Measurements from ENCODE around the gene SCO2. TPM values are rescaled to one million over a fixed set of nuclear protein-coding genes. Genes with fewer than 3 reads are reported as not detected.

The SCO2 gene
- total and polyA plus RNA-seq, 4 donors = 0.40 to 7.3 (median 3.9) TPM

Other genes starting within 250 kb of the SCO2 start
- 10 to 100 TPM; 41.1 to 65.5 TPM for gene PLXNB2, start 218.0 kb downstream of the SCO2 start, total RNA-seq
- 10 to 100 TPM; 96.6 to 97.3 TPM for gene PLXNB2, start 218.0 kb downstream of the SCO2 start, polyA plus RNA-seq (ENCODE audit: insufficient read length in 2 of 2)
- 10 to 100 TPM in 1 of 2 donors, 1 to 10 TPM in 1; 9.1 to 12.7 TPM for gene DENND6B, start 198.6 kb downstream of the SCO2 start, total RNA-seq
- 10 to 100 TPM; 41.3 to 45.7 TPM for gene DENND6B, start 198.6 kb downstream of the SCO2 start, polyA plus RNA-seq (ENCODE audit: insufficient read length in 2 of 2)
- gene PPP6R2, start 182.3 kb downstream of the SCO2 start, total RNA-seq = 10 to 100 TPM; 42.9 to 63.4 TPM
- 10 to 100 TPM; 71.5 to 84.9 TPM for gene PPP6R2, start 182.3 kb downstream of the SCO2 start, polyA plus RNA-seq (ENCODE audit: insufficient read length in 2 of 2)
- 10 to 100 TPM; 51.0 to 64.3 TPM for gene SBF1, start 50.6 kb downstream of the SCO2 start, total RNA-seq
- 100 to 1,000 TPM; 116 to 118 TPM for gene SBF1, start 50.6 kb downstream of the SCO2 start, polyA plus RNA-seq (ENCODE audit: insufficient read length in 2 of 2)
- under 1 TPM; 0.06 to 0.10 TPM for gene ADM2, start 44.1 kb downstream of the SCO2 start, total RNA-seq
- under 1 TPM; 0.11 to 0.15 TPM for gene ADM2, start 44.1 kb downstream of the SCO2 start, polyA plus RNA-seq (ENCODE audit: insufficient read length in 2 of 2)
- gene MIOX, start 38.7 kb downstream of the SCO2 start, total RNA-seq = not detected
- gene MIOX, start 38.7 kb downstream of the SCO2 start, polyA plus RNA-seq (ENCODE audit: insufficient read length in 2 of 2) = under 1 TPM in 1 of 2 donors, not detected in 1; 0.18 TPM
- 10 to 100 TPM; 16.0 to 42.8 TPM for gene LMF2, start 17.9 kb downstream of the SCO2 start, total RNA-seq
- 10 to 100 TPM; 58.0 to 69.6 TPM for gene LMF2, start 17.9 kb downstream of the SCO2 start, polyA plus RNA-seq (ENCODE audit: insufficient read length in 2 of 2)
- gene NCAPH2, start 17.4 kb downstream of the SCO2 start, total RNA-seq = 10 to 100 TPM; 32.8 to 58.6 TPM
- gene NCAPH2, start 17.4 kb downstream of the SCO2 start, polyA plus RNA-seq (ENCODE audit: insufficient read length in 2 of 2) = 10 to 100 TPM; 77.1 to 86.9 TPM
- 10 to 100 TPM in 1 of 2 donors, 1 to 10 TPM in 1; 6.3 to 12.8 TPM for gene TYMP, start 4.4 kb upstream of the SCO2 start, total RNA-seq
- 10 to 100 TPM; 16.4 to 22.1 TPM for gene TYMP, start 4.4 kb upstream of the SCO2 start, polyA plus RNA-seq (ENCODE audit: insufficient read length in 2 of 2)
- under 1 TPM in 1 of 2 donors, not detected in 1; 0.06 TPM for gene KLHDC7B, start 20.3 kb upstream of the SCO2 start, total RNA-seq
- under 1 TPM in 1 of 2 donors, not detected in 1; 0.22 TPM for gene KLHDC7B, start 20.3 kb upstream of the SCO2 start, polyA plus RNA-seq (ENCODE audit: insufficient read length in 2 of 2)
- gene SYCE3, start 37.3 kb upstream of the SCO2 start, total RNA-seq = under 1 TPM in 1 of 2 donors, not detected in 1; 0.66 TPM
- not detected for gene SYCE3, start 37.3 kb upstream of the SCO2 start, polyA plus RNA-seq (ENCODE audit: insufficient read length in 2 of 2)
- gene CPT1B, start 52.8 kb upstream of the SCO2 start, total RNA-seq = 10 to 100 TPM in 1 of 2 donors, 1 to 10 TPM in 1; 8.2 to 11.1 TPM
- 10 to 100 TPM; 24.5 to 30.1 TPM for gene CPT1B, start 52.8 kb upstream of the SCO2 start, polyA plus RNA-seq (ENCODE audit: insufficient read length in 2 of 2)
- 10 to 100 TPM; 28.8 to 88.3 TPM for gene CHKB, start 57.3 kb upstream of the SCO2 start, total RNA-seq
- gene CHKB, start 57.3 kb upstream of the SCO2 start, polyA plus RNA-seq (ENCODE audit: insufficient read length in 2 of 2) = 10 to 100 TPM; 81.4 to 89.6 TPM
- 10 to 100 TPM; 19.8 to 42.3 TPM for gene MAPK8IP2, start 75.2 kb upstream of the SCO2 start, total RNA-seq
- 100 to 1,000 TPM; 104 to 109 TPM for gene MAPK8IP2, start 75.2 kb upstream of the SCO2 start, polyA plus RNA-seq (ENCODE audit: insufficient read length in 2 of 2)
- gene ARSA, start 102.6 kb upstream of the SCO2 start, total RNA-seq = 10 to 100 TPM in 1 of 2 donors, 1 to 10 TPM in 1; 9.8 to 25.0 TPM
- 10 to 100 TPM; 39.8 to 47.1 TPM for gene ARSA, start 102.6 kb upstream of the SCO2 start, polyA plus RNA-seq (ENCODE audit: insufficient read length in 2 of 2)
- gene SHANK3, start 147.2 kb upstream of the SCO2 start, total RNA-seq = 1 to 10 TPM; 7.5 to 8.3 TPM
- 10 to 100 TPM; 32.2 to 38.5 TPM for gene SHANK3, start 147.2 kb upstream of the SCO2 start, polyA plus RNA-seq (ENCODE audit: insufficient read length in 2 of 2)
- under 1 TPM in 1 of 2 donors, not detected in 1; 0.17 TPM for gene ACR, start 212.6 kb upstream of the SCO2 start, total RNA-seq
- gene ACR, start 212.6 kb upstream of the SCO2 start, polyA plus RNA-seq (ENCODE audit: insufficient read length in 2 of 2) = under 1 TPM; 0.70 to 0.98 TPM